NCI-H1694 treated with DMSO at 0.1 percent for 48 hours (cell line): ENCODE measurements around the gene MYH7.

Source experiments
- DNase-seq: peaks from one replicate; lab custom pipeline; 2025; lab: John Stamatoyannopoulos, UW

MYH7 gene

GRCh38 chr14:23366426-23366921 is 69.0 kb downstream of the MYH7 start:
- peak; percentile 86 for DNase-seq

- peak; percentile 86 for DNase-seq
Measured at GRCh38 chr14:23365732-23366425, 69.6 kb downstream of the MYH7 start.

- no peak for DNase-seq
Measured at GRCh38 chr14:23365036-23365731, 70.3 kb downstream of the MYH7 start, which contains the start of gene EFS. Gene EFS (minus strand): TSS chr14:23365172. CDS start chr14:23365025, 147 bp downstream.

GRCh38 chr14:23364164-23365035 is 71.1 kb downstream of the MYH7 start:
- peak; percentile 48 for DNase-seq
